PFSK-1 (cell line): ENCODE data around the gene RASSF7.

ENCODE experiments used
- FOXP2 ChIP-seq: optimal IDR thresholded peaks from 2 replicates; pipeline ENCODE3; 2011; ENCODE audit warnings: borderline replicate concordance, control low read depth, inconsistent platforms; ENCODE audit not compliant: insufficient read depth; ENCODE audit errors: extremely low read length, extremely low read depth
- POLR2AphosphoS5 ChIP-seq: IDR thresholded peaks from 2 replicates; pipeline ENCODE4 v1.6.1; 2012; ENCODE audit warnings: low read depth, mild to moderate bottlenecking, control low read depth, low read length, moderate library complexity
- REST ChIP-seq, 2 experiments: IDR thresholded peaks; 2 replicates each; pipeline versions ENCODE4 v1.6.1 to v1.8.0; 2011 to 2012; ENCODE audit warnings: low read depth in 2 of 2, low read length in 2 of 2, control low read depth in 1 of 2, inconsistent platforms in 1 of 2, mild to moderate bottlenecking in 1 of 2, moderate library complexity in 1 of 2; ENCODE audit not compliant: insufficient read depth in 1 of 2
- SIN3A ChIP-seq: IDR thresholded peaks from 2 replicates; pipeline ENCODE4 v1.6.1; 2012; ENCODE audit warnings: mild to moderate bottlenecking, low read length, moderate library complexity, borderline replicate concordance; ENCODE audit not compliant: insufficient read depth
- TAF1 ChIP-seq: IDR thresholded peaks from 2 replicates; pipeline ENCODE4 v1.6.1; 2012; ENCODE audit warnings: low read length, control low read depth, borderline replicate concordance; ENCODE audit not compliant: insufficient read depth

Gene RASSF7

GRCh38 chr11:596374-596773, 35.6 kb downstream of the RASSF7 start:
- TF ChIP-seq POLR2AphosphoS5 (no peak), FOXP2 (no peak), SIN3A (no peak), REST (IDR thresholded peaks at IDR 0.05; ENCODE audit: insufficient read depth in 1 of 2, low read depth in 2 of 2, low read length in 2 of 2) (no peak), TAF1 (no peak)

DNA sequence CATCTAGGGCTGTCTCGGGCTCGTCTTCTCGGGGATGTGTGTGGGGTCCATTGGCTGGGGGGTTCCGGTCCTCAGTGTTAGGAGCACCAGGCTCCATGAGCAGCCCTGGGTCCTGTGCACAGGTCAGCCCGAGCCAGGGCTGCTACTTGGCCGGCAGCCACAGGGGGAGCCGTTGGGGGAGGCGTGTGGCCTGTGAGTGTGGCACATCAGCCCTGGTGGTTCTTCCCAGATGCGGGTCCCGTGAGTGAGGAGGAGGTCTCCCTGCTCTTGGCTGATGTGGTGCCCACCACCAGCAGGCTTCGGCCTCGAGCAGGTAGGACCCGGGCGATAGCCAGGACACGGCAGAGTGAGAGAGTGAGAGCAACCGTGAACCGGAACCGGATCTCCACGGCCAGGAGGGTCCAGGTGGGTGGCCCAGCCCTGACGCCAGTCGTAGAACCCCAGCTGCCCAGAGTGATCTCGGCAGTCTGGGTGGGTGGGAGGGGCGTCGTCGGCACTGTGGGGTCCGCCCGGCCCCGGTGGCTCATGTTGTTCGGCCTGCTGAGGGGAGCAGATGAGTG, 36.5 kb downstream of the RASSF7 start:
- TF ChIP-seq SIN3A (no peak), REST (IDR thresholded peaks at IDR 0.05; ENCODE audit: insufficient read depth in 1 of 2, low read depth in 2 of 2, low read length in 2 of 2) (no peak), FOXP2 (no peak), TAF1 (no peak), POLR2AphosphoS5 (no peak)

GRCh38 chr11:598005-598680, 37.4 kb downstream of the RASSF7 start:
- no peak for TF ChIP-seq TAF1
- TF ChIP-seq FOXP2: no peak
- TF ChIP-seq REST (IDR thresholded peaks at IDR 0.05; ENCODE audit: insufficient read depth in 1 of 2, low read depth in 2 of 2, low read length in 2 of 2): no peak
- no peak for TF ChIP-seq SIN3A
- no peak for TF ChIP-seq POLR2AphosphoS5

DNA sequence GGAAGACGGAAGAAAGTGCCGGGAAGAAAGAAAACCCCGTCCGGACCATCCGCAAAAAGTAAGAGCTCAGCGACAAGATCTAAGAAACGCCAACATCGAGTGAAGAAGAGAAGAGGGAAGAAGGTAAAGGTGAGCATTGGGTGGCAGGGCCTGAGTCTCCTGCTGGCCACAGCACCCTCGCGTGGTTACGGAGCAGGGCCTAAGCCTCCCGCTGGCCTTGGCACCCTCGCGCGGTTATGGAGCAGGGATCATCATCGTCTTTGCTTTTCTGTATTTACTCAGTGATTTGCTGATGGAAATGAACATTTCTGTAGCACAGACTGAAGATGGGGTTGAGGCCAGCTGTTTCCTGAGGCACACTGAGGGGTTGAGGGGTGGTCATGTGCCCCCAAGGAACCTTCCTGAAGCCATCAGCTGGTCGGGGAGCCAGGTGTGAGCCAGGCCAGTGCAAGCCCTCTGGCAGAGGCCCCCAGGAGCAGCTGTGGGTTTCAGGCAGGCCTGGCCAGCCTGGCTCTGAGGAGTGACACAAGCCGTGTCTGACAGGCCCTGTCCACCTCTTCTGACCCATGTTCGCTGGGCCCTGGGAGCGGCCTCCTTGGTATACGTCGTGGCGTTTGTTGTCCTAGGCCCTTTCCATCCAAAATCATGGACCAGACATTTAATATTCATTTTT, 40.9 kb downstream of the RASSF7 start:
- no peak for TF ChIP-seq REST (IDR thresholded peaks at IDR 0.05; ENCODE audit: insufficient read depth in 1 of 2, low read depth in 2 of 2, low read length in 2 of 2)
- TF ChIP-seq FOXP2: no peak
- TF ChIP-seq SIN3A: no peak
- no peak for TF ChIP-seq POLR2AphosphoS5
- no peak for TF ChIP-seq TAF1
